IMR-90 (cell line): ENCODE data around the gene PTCHD4. TPM values are rescaled to one million over a fixed set of nuclear protein-coding genes. Genes with fewer than 3 reads are reported as not detected.
A peak's percentile ranks its signal among the peaks of the same experiment; 100 is the strongest.

Experiments
- ATAC-seq: fragments of 200-7000 bp; cut with Tn5 transposase; 2 replicates; pipeline ENCODE4 v1.9.1; 2020; ENCODE audit warnings: low read depth, mild to moderate bottlenecking, moderate library complexity
- BruUV-seq: library from RNA; stranded (reverse); fragments of 400-500 nt; replicated peaks from 2 replicates; lab custom pipeline; 2021; lab: Mats Ljungman, UMichigan
- CTCF ChIA-PET: fragments of 300-600 bp; formaldehyde crosslinking; extraction: SDS; loops from one replicate; lab custom pipeline; 2021; ENCODE audit warnings: antibody characterized with exemption; lab: Yijun Ruan, JAX
- POLR2A ChIA-PET: fragments of 300-600 bp; sonication (Branson Sonifier 250); formaldehyde crosslinking; loops from one replicate; lab custom pipeline; 2022; ENCODE audit warnings: antibody characterized with exemption; ENCODE audit not compliant: unreplicated experiment; lab: Charles Lee
- DNase-seq: peaks from one replicate; pipeline ENCODE4 v3.0.0; 2013
- H2AFZ ChIP-seq: replicated peaks from 2 replicates; pipeline ENCODE3; 2013; ENCODE audit warnings: low read length, mild to moderate bottlenecking; ENCODE audit not compliant: poor library complexity
- H2AK5ac ChIP-seq: 2 replicates; pipeline ENCODE4 v1.6.1; 2013; ENCODE audit warnings: low read depth, low read length, inconsistent platforms
- H2AK9ac ChIP-seq: replicated peaks from 2 replicates; pipeline ENCODE3; 2013; ENCODE audit warnings: mild to moderate bottlenecking, low read depth, low read length, moderate library complexity; ENCODE audit not compliant: poor library complexity
- H2BK120ac ChIP-seq: 2 replicates; pipeline ENCODE4 v1.6.1; 2013; ENCODE audit warnings: low read depth, low read length, inconsistent platforms
- H2BK15ac ChIP-seq: 3 replicates; pipeline ENCODE4 v1.6.1; 2013; ENCODE audit warnings: low read depth, low read length, inconsistent platforms
- H2BK20ac ChIP-seq: 2 replicates; pipeline ENCODE4 v1.6.1; 2013; ENCODE audit warnings: low read depth, mild to moderate bottlenecking, inconsistent platforms, low read length, moderate library complexity
- H2BK5ac ChIP-seq: 2 replicates; pipeline ENCODE4 v1.6.1; 2013; ENCODE audit warnings: mild to moderate bottlenecking, low read depth, low read length, inconsistent platforms; ENCODE audit not compliant: poor library complexity, severe bottlenecking
- H3K14ac ChIP-seq: replicated peaks from 2 replicates; pipeline ENCODE4 v1.6.1; 2013; ENCODE audit warnings: low read depth, low read length, inconsistent platforms
- H3K18ac ChIP-seq: 2 replicates; pipeline ENCODE4 v1.6.1; 2013; ENCODE audit warnings: low read depth, low read length, control low read depth
- H3K23ac ChIP-seq: 2 replicates; pipeline ENCODE4 v1.6.1; 2013; ENCODE audit warnings: low read depth, low read length, inconsistent platforms
- H3K27ac ChIP-seq: 2 replicates; pipeline ENCODE4 v1.5.1; 2013; ENCODE audit warnings: mild to moderate bottlenecking, control low read depth, low read length; ENCODE audit not compliant: insufficient read depth
- H3K27me3 ChIP-seq: 2 replicates; pipeline ENCODE4 v1.6.1; 2013; ENCODE audit warnings: low read length; ENCODE audit not compliant: control insufficient read depth, insufficient read depth
- H3K36me3 ChIP-seq: 2 replicates; pipeline ENCODE4 v1.6.1; 2013; ENCODE audit warnings: low read length, mixed read lengths; ENCODE audit not compliant: control insufficient read depth, insufficient read depth
- H3K4ac ChIP-seq: 2 replicates; pipeline ENCODE4 v1.6.1; 2013; ENCODE audit warnings: low read depth, low read length, inconsistent platforms
- H3K4me1 ChIP-seq: 2 replicates; pipeline ENCODE4 v1.6.1; 2013; ENCODE audit warnings: low read length, mixed read lengths; ENCODE audit not compliant: control insufficient read depth, insufficient read depth
- H3K4me2 ChIP-seq: 2 replicates; pipeline ENCODE4 v1.6.1; 2013; ENCODE audit warnings: low read depth, mild to moderate bottlenecking, control low read depth, low read length, moderate library complexity
- H3K4me3 ChIP-seq: 2 replicates; pipeline ENCODE4 v1.5.1; 2013; ENCODE audit warnings: low read depth, mild to moderate bottlenecking, control low read depth, low read length, moderate library complexity; ENCODE audit not compliant: insufficient read depth
- H3K56ac ChIP-seq: 2 replicates; pipeline ENCODE4 v1.6.1; 2013; ENCODE audit warnings: low read length, inconsistent platforms; ENCODE audit not compliant: insufficient read depth; ENCODE audit errors: extremely low read depth
- H3K79me1 ChIP-seq, 2 experiments: 2 replicates each; pipeline ENCODE4 v1.6.1; 2013; ENCODE audit warnings: low read length in 2 of 2, inconsistent platforms in 1 of 2, low read depth in 1 of 2
- H3K9ac ChIP-seq: 2 replicates; pipeline ENCODE4 v1.6.1; 2013; ENCODE audit warnings: low read depth, low read length, control low read depth
- H3K9me1 ChIP-seq: 2 replicates; pipeline ENCODE4 v1.6.1; 2013; ENCODE audit warnings: low read length, inconsistent platforms; ENCODE audit not compliant: insufficient read depth
- H3K9me3 ChIP-seq: 2 replicates; pipeline ENCODE4 v1.6.1; 2013; ENCODE audit warnings: low read length; ENCODE audit not compliant: control insufficient read depth, insufficient read depth
- H4K20me1 ChIP-seq: 2 replicates; pipeline ENCODE4 v1.6.1; 2013; ENCODE audit warnings: low read length, inconsistent platforms; ENCODE audit not compliant: insufficient read depth
- H4K5ac ChIP-seq: 2 replicates; pipeline ENCODE4 v1.6.1; 2013; ENCODE audit warnings: mild to moderate bottlenecking, low read depth, low read length, control low read depth
- H4K8ac ChIP-seq, 2 experiments: 2 replicates each; pipeline ENCODE4 v1.6.1; 2013; ENCODE audit warnings: low read depth in 2 of 2, low read length in 2 of 2, control low read depth in 1 of 2, inconsistent platforms in 1 of 2
- H4K91ac ChIP-seq: 2 replicates; pipeline ENCODE4 v1.6.1; 2013; ENCODE audit warnings: low read depth, low read length, inconsistent platforms; ENCODE audit not compliant: insufficient read depth
- CEBPB ChIP-seq: IDR thresholded peaks from 2 replicates; pipeline ENCODE4 v1.6.1; 2012; ENCODE audit warnings: low read depth, low read length, improper control_type of control experiment
- CTCF ChIP-seq: conservative IDR thresholded peaks from 2 replicates; pipeline ENCODE4 v1.5.1; 2012; ENCODE audit warnings: mild to moderate bottlenecking, low read depth, low read length, improper control_type of control experiment
- FOS ChIP-seq: fragments of 150-350 bp; IDR thresholded peaks from 2 replicates; pipeline ENCODE4 v1.6.1; 2016; ENCODE audit warnings: low read depth, low read length
- MXI1 ChIP-seq: IDR thresholded peaks from 2 replicates; pipeline ENCODE4 v1.6.1; 2012; ENCODE audit warnings: low read depth, mild to moderate bottlenecking, low read length, moderate library complexity, borderline replicate concordance
- RCOR1 ChIP-seq: IDR thresholded peaks from 2 replicates; pipeline ENCODE4 v1.6.1; 2012; ENCODE audit warnings: mild to moderate bottlenecking, low read length, improper control_type of control experiment; ENCODE audit not compliant: insufficient replicate concordance
- SMC3 ChIP-seq: fragments of 150-350 bp; IDR thresholded peaks from 2 replicates; pipeline ENCODE4 v1.6.1; 2016; ENCODE audit warnings: low read depth, mild to moderate bottlenecking, antibody characterized with exemption, low read length, moderate library complexity
- WGBS, 2 experiments: methylation state at CpG; one replicate each; pipeline versions ENCODE4 v1.1.5 to v1.1.7; 2013; ENCODE audit warnings: missing lambda C conversion rate in 2 of 2; ENCODE audit not compliant: insufficient read length in 1 of 2; ENCODE audit errors: extremely low coverage in 2 of 2; 5-methylcytosine and 5-hydroxymethylcytosine counted together
- dilution Hi-C: fragments of 300-500 bp; cut with HindIII; formaldehyde crosslinking; loops from one replicate; pipeline ENCODE4 v1.14.3; 2018; ENCODE audit warnings: low sequenced_read_pairs; ENCODE audit not compliant: unreplicated experiment
- in situ Hi-C: fragments of 300-500 bp; cut with MboI; formaldehyde crosslinking; loops from 3 replicates; pipeline ENCODE4 v1.14.3; 2019; ENCODE audit warnings: low sequenced_read_pairs, inconsistent platforms, mixed read lengths
- intact Hi-C: fragments of 100-400 bp; cut with micrococcal nuclease; formaldehyde crosslinking; loops from 2 replicates; pipeline ENCODE4 v1.10.0; 2022
- polyA plus RNA-seq, 3 experiments: library from polyadenylated mRNA; depleted of rRNA; stranded (reverse); fragments of >200 nt; gene quantifications; 2 replicates each; pipeline ENCODE4 v1.2.3, GENCODE V29; 2012; ENCODE audit warnings: low replicate concordance in 1 of 3
- total RNA-seq: library from RNA; depleted of rRNA; stranded (reverse); fragments of >200 nt; gene quantifications from 2 replicates; pipeline ENCODE4 v1.2.3, GENCODE V29; 2012
- TF ChIP-seq, protein P1 (sequence below): fragments of 150-350 bp; IDR thresholded peaks from 2 replicates; pipeline ENCODE4 v1.6.1; 2017; ENCODE audit warnings: mild to moderate bottlenecking, antibody characterized with exemption, low read length, low read depth

The PTCHD4 gene
- total and polyA plus RNA-seq, 2 of the 4 experiments (the other 2 are of a cell fraction): 0.53 to 0.72 TPM

- Histone ChIP-seq H2AK9ac (no peak overlapping the region), H2BK120ac (no peak overlapping the region), H3K27ac (peak overlapping the region; percentile 49; the same call in 1 of the 2 replicates), H3K23ac (no peak overlapping the region), H3K9me3 (no peaks in the 10 kb centered on the region), H3K14ac (no peak overlapping the region), H2BK15ac (no peak overlapping the region), H3K9ac (peak overlapping the region; percentile 62), H3K79me1 (no peaks in the 10 kb centered on the region; a peak in 1 of 4 replicates), H3K27me3 (no peaks in the 10 kb centered on the region), H3K4me2 (peak overlapping the region; percentile 87), H2AFZ (no peak overlapping the region), H4K5ac (peak overlapping the region; percentile 78; the same call in 1 of the 2 replicates), H2AK5ac (no peak overlapping the region), H3K4me1 (no peaks in the 10 kb centered on the region; the same call in 1 of the 2 replicates), H4K91ac (no peak overlapping the region), H3K9me1 (no peaks in the 10 kb centered on the region), H3K4ac (no peak overlapping the region), H3K18ac (peak overlapping the region; percentile 96), H4K20me1 (no peaks in the 10 kb centered on the region), H2BK5ac (peak overlapping the region; percentile 100), H2BK20ac (no peak overlapping the region), H3K4me3 (peak overlapping the region; percentile 95), H3K36me3 (no peaks in the 10 kb centered on the region), H4K8ac (peak overlapping the region in 1 of 2 experiments; percentile 22; a peak in 1 of 4 replicates), H3K56ac (no peak overlapping the region)
- ChIA-PET CTCF (no interaction called here), POLR2A (no interaction called here)
- in situ Hi-C loops (no loop called here), dilution Hi-C loops (no loop called here), intact Hi-C loops (no loop called here)
- TSS peak; percentile 46 for BruUV-seq
- ATAC-seq: peak; percentile 60
- TF ChIP-seq RCOR1 (no peak), CEBPB (no peak), SMC3 (no peak), CTCF (no peak), MXI1 (no peak), FOS (no peak)
- TF ChIP-seq, protein P1, sequence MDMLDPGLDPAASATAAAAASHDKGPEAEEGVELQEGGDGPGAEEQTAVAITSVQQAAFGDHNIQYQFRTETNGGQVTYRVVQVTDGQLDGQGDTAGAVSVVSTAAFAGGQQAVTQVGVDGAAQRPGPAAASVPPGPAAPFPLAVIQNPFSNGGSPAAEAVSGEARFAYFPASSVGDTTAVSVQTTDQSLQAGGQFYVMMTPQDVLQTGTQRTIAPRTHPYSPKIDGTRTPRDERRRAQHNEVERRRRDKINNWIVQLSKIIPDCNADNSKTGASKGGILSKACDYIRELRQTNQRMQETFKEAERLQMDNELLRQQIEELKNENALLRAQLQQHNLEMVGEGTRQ: no peak
- no CpG with 5 or more reads among the region's 3 CpGs for WGBS, 2 experiments
- DNase-seq: no peak
Observed at GRCh38 chr6:48109944-48110343, 1.1 kb downstream of the PTCHD4 start.
